OCI-LY1 (cell line): ENCODE results near the gene CYP21A2.

Experiments used
- CTCF ChIP-seq: fragments of 200-600 bp; sonication (generic), shearing (Covaris generic); IDR thresholded peaks from 2 replicates; pipeline ENCODE4 v1.5.1; 2017; ENCODE audit warnings: mild to moderate bottlenecking, antibody characterized with exemption, low read length, moderate library complexity, mixed read lengths
- EZH2 ChIP-seq: fragments of 200-600 bp; sonication (generic), shearing (Covaris generic); IDR thresholded peaks from 2 replicates; pipeline ENCODE4 v1.8.0; 2017; ENCODE audit warnings: borderline replicate concordance, mixed run types, mild to moderate bottlenecking, antibody characterized with exemption, low read length, moderate library complexity, mixed read lengths

DNA sequence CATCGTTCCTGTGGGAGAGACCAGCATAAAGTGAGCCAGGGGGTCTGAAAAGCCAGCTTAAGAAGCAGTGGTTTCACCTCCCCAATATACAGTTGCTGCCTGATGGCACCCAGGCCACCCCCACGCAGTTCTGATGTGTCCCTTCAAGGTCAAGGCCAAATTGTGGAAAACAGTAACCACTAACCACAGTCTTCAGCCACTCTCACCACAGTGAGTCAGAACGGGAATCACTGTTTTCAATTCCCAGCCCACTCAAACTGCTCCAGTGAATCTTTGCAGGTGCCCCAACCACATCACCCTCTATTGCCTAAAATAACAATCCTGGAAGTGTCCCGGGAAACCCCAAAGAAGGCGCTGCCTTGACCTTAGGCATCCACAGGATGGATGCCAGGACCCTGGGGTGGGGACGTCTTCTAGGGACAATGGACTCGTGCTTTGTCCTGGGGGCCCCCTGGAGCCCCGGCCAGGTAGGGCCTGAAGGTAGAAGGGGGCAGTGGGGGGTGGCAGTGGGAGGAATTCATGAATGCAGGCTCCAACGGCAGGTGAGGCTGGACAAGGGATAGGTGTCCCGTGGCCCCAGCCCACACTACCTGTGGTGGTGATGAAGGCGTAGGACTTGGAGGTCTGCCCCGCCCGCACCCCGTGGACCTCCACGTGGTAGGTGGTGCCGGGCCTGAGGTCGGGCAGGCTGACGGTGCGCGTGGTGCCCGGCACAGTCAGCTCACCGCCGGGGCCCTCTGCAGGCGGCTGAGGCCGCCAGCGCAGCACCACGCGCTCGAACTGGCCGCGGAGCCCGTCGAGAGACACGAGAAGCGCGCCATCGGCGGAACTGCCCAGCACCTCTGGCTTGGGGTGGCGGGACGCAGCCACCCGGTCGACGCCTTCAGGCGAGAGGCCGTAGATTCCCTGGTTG is 48.7 kb downstream of the CYP21A2 start:
- no peak for TF ChIP-seq CTCF
- no peak for TF ChIP-seq EZH2
